AG20443 (cell line): ENCODE measurements around the gene ADAM23.
"Not testable (repeated sequence)": the region's sequence is repeated elsewhere in the genome, so short reads cannot be mapped to it uniquely, and the experiment has no call there.

Experiments
- DNase-seq: peaks from one replicate; pipeline ENCODE4 v3.0.0; 2012; ENCODE audit warnings: low spot score, mixed read lengths

ADAM23 gene

GRCh38 chr2:206442833-206443734 lies at the start of gene ADAM23:
ADAM23 (plus strand) TSS chr2:206443532; CDS start chr2:206443867, 335 bp downstream.
- DNase-seq = peak; percentile 84

GRCh38 chr2:206396211-206396610 lies 47.1 kb upstream of the ADAM23 start:
- DNase-seq = no peak

GRCh38 chr2:206402956-206403569 lies 40.3 kb upstream of the ADAM23 start:
- DNase-seq = not testable (repeated sequence)

GRCh38 chr2:206408323-206409320 lies 34.7 kb upstream of the ADAM23 start:
- no peak for DNase-seq

- DNase-seq = no peak
Measured at GRCh38 chr2:206410714-206411113, 32.6 kb upstream of the ADAM23 start.

- no peak for DNase-seq
Measured at GRCh38 chr2:206415618-206416243, 27.6 kb upstream of the ADAM23 start.

GRCh38 chr2:206418968-206419367 lies 24.4 kb upstream of the ADAM23 start:
- no peak for DNase-seq

GRCh38 chr2:206420721-206421120 lies 22.6 kb upstream of the ADAM23 start:
- DNase-seq = no peak

GRCh38 chr2:206422493-206422892 lies 20.8 kb upstream of the ADAM23 start:
- no peak for DNase-seq

GRCh38 chr2:206423147-206423546 lies 20.2 kb upstream of the ADAM23 start:
- no peak for DNase-seq

GRCh38 chr2:206424134-206424533 lies 19.2 kb upstream of the ADAM23 start:
- DNase-seq = no peak

GRCh38 chr2:206428783-206429182 lies 14.5 kb upstream of the ADAM23 start:
- DNase-seq = no peak

- DNase-seq = no peak
Measured at GRCh38 chr2:206430452-206430851, 12.9 kb upstream of the ADAM23 start.

GRCh38 chr2:206431439-206431838 lies 11.9 kb upstream of the ADAM23 start:
- no peak for DNase-seq

GRCh38 chr2:206432193-206433082 lies 10.9 kb upstream of the ADAM23 start:
- no peak for DNase-seq

GRCh38 chr2:206433190-206433589 lies 10.1 kb upstream of the ADAM23 start:
- no peak for DNase-seq

GRCh38 chr2:206433686-206434085 lies 9.6 kb upstream of the ADAM23 start:
- no peak for DNase-seq

GRCh38 chr2:206435742-206436141 lies 7.6 kb upstream of the ADAM23 start:
- no peak for DNase-seq

GRCh38 chr2:206438196-206438724 lies 5.1 kb upstream of the ADAM23 start:
- no peak for DNase-seq

- no peak for DNase-seq
Measured at GRCh38 chr2:206442474-206442832, 879 bp upstream of the ADAM23 start.
